Neural progenitor cell (in vitro differentiated cells): ENCODE measurements around the gene ADGRD1. TPM values are rescaled to one million over a fixed set of nuclear protein-coding genes. Genes with fewer than 3 reads are reported as not detected.
A peak's percentile ranks its signal among the peaks of the same experiment; 100 is the strongest.

Experiments
- DNase-seq: peaks from one replicate; pipeline ENCODE4 v3.0.0-alpha.2; 2016; ENCODE audit warnings: low spot score
- H2AFZ ChIP-seq: fragments of 200-600 bp; sonication (generic); replicated peaks from 2 replicates; pipeline ENCODE4 v1.6.1; 2016; ENCODE audit warnings: antibody characterized with exemption
- H3F3A ChIP-seq: fragments of 200-600 bp; sonication (generic); 2 replicates; pipeline ENCODE4 v1.6.1; 2016; ENCODE audit warnings: antibody characterized with exemption, low read depth
- H3K27ac ChIP-seq: fragments of 200-600 bp; sonication (generic); 2 replicates; pipeline ENCODE4 v1.5.1; 2016; ENCODE audit warnings: mild to moderate bottlenecking
- H3K27me3 ChIP-seq: fragments of 200-600 bp; sonication (generic); 2 replicates; pipeline ENCODE4 v1.6.1; 2016; ENCODE audit warnings: mild to moderate bottlenecking, moderate library complexity
- H3K36me3 ChIP-seq: fragments of 200-600 bp; sonication (generic); 2 replicates; pipeline ENCODE4 v1.5.1; 2016
- H3K4me1 ChIP-seq: fragments of 200-600 bp; sonication (generic); 2 replicates; pipeline ENCODE4 v1.6.1; 2016; ENCODE audit warnings: mixed run types
- H3K4me2 ChIP-seq: fragments of 200-600 bp; sonication (generic); 2 replicates; pipeline ENCODE4 v1.6.1; 2016
- H3K4me3 ChIP-seq: fragments of 200-600 bp; sonication (generic); 2 replicates; pipeline ENCODE4 v1.5.1; 2016
- H3K79me2 ChIP-seq: fragments of 200-600 bp; sonication (generic); 2 replicates; pipeline ENCODE4 v1.6.1; 2016; ENCODE audit warnings: low read depth
- H3K9ac ChIP-seq: fragments of 200-600 bp; sonication (generic); 2 replicates; pipeline ENCODE4 v1.6.1; 2016
- H3K9me3 ChIP-seq: fragments of 200-600 bp; sonication (generic); 2 replicates; pipeline ENCODE4 v1.5.1; 2016; ENCODE audit warnings: low read depth
- H4K20me1 ChIP-seq: fragments of 200-600 bp; sonication (generic); 2 replicates; pipeline ENCODE4 v1.6.1; 2016; ENCODE audit warnings: low read depth
- H3K27ac Mint-ChIP-seq: 3 replicates; pipeline ENCODE4 v1.8.0; 2021; ENCODE audit warnings: mixed read lengths
- H3K27me3 Mint-ChIP-seq: 2 replicates; pipeline ENCODE4 v1.8.0; 2022; ENCODE audit warnings: low read depth, mild to moderate bottlenecking, inconsistent platforms, moderate library complexity, mixed read lengths; ENCODE audit not compliant: insufficient read depth
- H3K36me3 Mint-ChIP-seq: 3 replicates; pipeline ENCODE4 v1.8.0; 2021; ENCODE audit warnings: mixed read lengths
- H3K4me1 Mint-ChIP-seq: 3 replicates; pipeline ENCODE4 v1.8.0; 2021; ENCODE audit warnings: mixed read lengths
- H3K4me3 Mint-ChIP-seq: 3 replicates; pipeline ENCODE4 v1.8.0; 2021; ENCODE audit warnings: mild to moderate bottlenecking, moderate library complexity, mixed read lengths
- H3K9me3 Mint-ChIP-seq: 3 replicates; pipeline ENCODE4 v1.8.0; 2020; ENCODE audit warnings: mixed read lengths
- EZH2 ChIP-seq: fragments of 200-600 bp; sonication (generic); IDR thresholded peaks from 2 replicates; pipeline ENCODE4 v1.6.1; 2017; ENCODE audit warnings: antibody characterized with exemption, mild to moderate bottlenecking, moderate library complexity
- EZH2phosphoT487 ChIP-seq: fragments of 200-600 bp; sonication (generic); IDR thresholded peaks from 2 replicates; pipeline ENCODE4 v1.6.1; 2017; ENCODE audit warnings: antibody characterized with exemption
- total RNA-seq: library from RNA; depleted of rRNA; stranded (reverse); fragments of >200 nt; gene quantifications from 2 replicates; pipeline ENCODE4 v1.2.3, GENCODE V29; 2015; ENCODE audit warnings: low replicate concordance
- TF ChIP-seq, protein P1 (sequence below): fragments of 200-600 bp; sonication (generic); IDR thresholded peaks from 2 replicates; pipeline ENCODE4 v1.5.1; 2017; ENCODE audit warnings: antibody characterized with exemption, mild to moderate bottlenecking

Gene ADGRD1
- total RNA-seq, 1 donor from 2014 or later = not detected

DNA sequence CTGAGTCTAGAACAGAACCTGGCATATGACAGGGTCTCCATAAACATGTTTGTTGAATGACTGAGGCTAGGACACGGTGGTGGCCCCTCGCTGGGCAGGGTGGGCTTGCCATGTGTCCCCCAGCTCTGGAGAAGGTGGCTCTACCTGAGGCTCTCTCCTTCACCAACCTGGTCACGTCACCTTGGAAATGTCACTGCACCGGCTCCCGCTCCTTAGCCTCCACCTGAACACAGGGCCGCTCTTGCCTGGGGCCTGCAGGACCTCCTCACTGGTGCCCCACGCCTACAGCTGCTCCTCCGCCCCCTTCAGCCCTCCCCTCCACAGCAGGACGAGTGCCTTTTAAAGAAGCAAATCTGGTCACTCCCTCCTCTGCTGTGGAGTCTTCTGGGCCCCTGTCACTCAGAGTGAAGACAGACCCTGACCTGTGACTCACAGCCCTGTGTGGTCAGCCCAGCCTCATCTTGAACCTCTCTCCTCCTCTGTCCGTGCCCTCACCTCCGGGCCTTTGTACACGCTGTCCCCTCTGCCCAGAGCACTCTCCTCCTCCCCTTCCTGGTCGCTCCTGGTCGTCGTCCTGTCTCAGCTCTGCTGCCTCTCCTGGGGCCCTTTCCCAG, 81.0 kb downstream of the ADGRD1 start:
- Histone ChIP-seq H3K79me2 (no peaks in the 10 kb centered on the region), H3K4me2 (no peak overlapping the region), H3K27me3 (no peaks in the 10 kb centered on the region), H3K27ac (no peak overlapping the region), H3K9me3 (no peaks in the 10 kb centered on the region), H3K36me3 (no peaks in the 10 kb centered on the region), H3K9ac (no peak overlapping the region), H2AFZ (no peak overlapping the region), H4K20me1 (no peaks in the 10 kb centered on the region), H3K4me1 (peaks cover 16% of the 10 kb centered on the region), H3F3A (no peaks in the 10 kb centered on the region), H3K4me3 (no peak overlapping the region)
- peak overlapping the region; percentile 57 for H3K4me3 Mint-ChIP-seq
- H3K9me3 Mint-ChIP-seq = no peaks in the 10 kb centered on the region
- H3K4me1 Mint-ChIP-seq = peaks cover 38% of the 10 kb centered on the region
- no peak for DNase-seq
- peaks cover 15% of the 10 kb centered on the region for H3K27me3 Mint-ChIP-seq
- TF ChIP-seq EZH2phosphoT487 = no peak
- TF ChIP-seq EZH2 = no peak
- TF ChIP-seq, protein P1, sequence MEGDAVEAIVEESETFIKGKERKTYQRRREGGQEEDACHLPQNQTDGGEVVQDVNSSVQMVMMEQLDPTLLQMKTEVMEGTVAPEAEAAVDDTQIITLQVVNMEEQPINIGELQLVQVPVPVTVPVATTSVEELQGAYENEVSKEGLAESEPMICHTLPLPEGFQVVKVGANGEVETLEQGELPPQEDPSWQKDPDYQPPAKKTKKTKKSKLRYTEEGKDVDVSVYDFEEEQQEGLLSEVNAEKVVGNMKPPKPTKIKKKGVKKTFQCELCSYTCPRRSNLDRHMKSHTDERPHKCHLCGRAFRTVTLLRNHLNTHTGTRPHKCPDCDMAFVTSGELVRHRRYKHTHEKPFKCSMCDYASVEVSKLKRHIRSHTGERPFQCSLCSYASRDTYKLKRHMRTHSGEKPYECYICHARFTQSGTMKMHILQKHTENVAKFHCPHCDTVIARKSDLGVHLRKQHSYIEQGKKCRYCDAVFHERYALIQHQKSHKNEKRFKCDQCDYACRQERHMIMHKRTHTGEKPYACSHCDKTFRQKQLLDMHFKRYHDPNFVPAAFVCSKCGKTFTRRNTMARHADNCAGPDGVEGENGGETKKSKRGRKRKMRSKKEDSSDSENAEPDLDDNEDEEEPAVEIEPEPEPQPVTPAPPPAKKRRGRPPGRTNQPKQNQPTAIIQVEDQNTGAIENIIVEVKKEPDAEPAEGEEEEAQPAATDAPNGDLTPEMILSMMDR = no peak
- peak overlapping the region; percentile 34 for H3K27ac Mint-ChIP-seq
- H3K36me3 Mint-ChIP-seq = no peaks in the 10 kb centered on the region

DNA sequence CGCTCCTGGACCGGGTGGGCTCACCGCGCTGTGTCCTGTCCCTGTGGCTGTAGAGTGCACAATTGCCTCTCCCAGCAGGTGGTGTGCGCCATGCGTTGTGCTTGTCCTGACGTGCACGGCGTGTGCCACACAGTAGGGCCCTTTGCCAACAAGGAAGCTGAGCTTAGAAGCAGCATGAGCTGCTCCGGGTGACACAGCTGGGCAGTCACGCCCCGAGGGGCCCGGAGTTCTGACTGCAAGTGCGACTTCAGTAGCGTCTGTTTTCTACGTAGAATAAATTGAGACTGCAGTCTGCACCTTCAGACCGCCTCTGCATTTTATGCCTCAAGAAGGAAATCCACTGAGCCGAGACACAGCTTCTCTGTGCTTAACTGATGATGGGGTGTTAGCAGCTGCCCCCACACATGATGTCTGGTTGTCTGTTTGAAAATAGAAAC, 81.6 kb downstream of the ADGRD1 start:
- Histone ChIP-seq H3K79me2 (no peaks in the 10 kb centered on the region), H3K27ac (no peak overlapping the region), H3K4me2 (no peak overlapping the region), H3K27me3 (no peaks in the 10 kb centered on the region), H2AFZ (no peak overlapping the region), H3K9ac (no peak overlapping the region), H3K4me1 (peaks cover 16% of the 10 kb centered on the region), H3F3A (no peaks in the 10 kb centered on the region), H3K9me3 (no peaks in the 10 kb centered on the region), H3K4me3 (no peak overlapping the region), H3K36me3 (no peaks in the 10 kb centered on the region), H4K20me1 (no peaks in the 10 kb centered on the region)
- peaks cover 15% of the 10 kb centered on the region for H3K27me3 Mint-ChIP-seq
- TF ChIP-seq EZH2 = no peak
- no peak for TF ChIP-seq EZH2phosphoT487
- TF ChIP-seq, protein P1 = no peak
- H3K9me3 Mint-ChIP-seq = no peaks in the 10 kb centered on the region
- H3K27ac Mint-ChIP-seq = peak overlapping the region; percentile 34
- peaks cover 36% of the 10 kb centered on the region for H3K4me1 Mint-ChIP-seq
- DNase-seq = no peak
- no peaks in the 10 kb centered on the region for H3K36me3 Mint-ChIP-seq
- H3K4me3 Mint-ChIP-seq = peak overlapping the region; percentile 57

DNA sequence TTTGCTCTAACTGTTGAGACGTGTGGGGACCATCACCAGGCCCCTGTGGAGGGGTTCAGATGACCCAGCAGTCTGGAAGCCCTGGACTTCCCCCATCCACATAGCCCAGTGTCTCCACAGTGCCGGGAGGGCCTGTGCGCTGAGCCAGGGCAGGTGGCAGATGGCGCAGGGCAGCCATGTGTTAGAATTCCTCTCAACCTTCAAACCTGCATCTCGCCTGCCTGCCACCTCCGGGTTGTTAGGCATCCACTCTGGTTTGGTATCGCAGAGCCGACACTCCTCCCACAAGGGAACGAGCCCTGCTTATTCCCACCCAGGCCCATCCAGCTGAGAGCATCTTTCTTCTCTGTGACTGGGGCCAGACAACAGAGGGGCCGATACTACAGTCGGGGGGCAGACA, 84.5 kb downstream of the ADGRD1 start:
- H3K9ac ChIP-seq = no peak overlapping the region
- Mint-ChIP-seq H3K9me3 (no peaks in the 10 kb centered on the region), H3K36me3 (no peaks in the 10 kb centered on the region)

More for the DNA sequence above, 84.5 kb downstream of the ADGRD1 start:
- Histone ChIP-seq H2AFZ (no peak overlapping the region), H3K4me1 (no peaks in the 10 kb centered on the region), H3F3A (no peaks in the 10 kb centered on the region), H3K4me3 (no peak overlapping the region), H3K9me3 (no peaks in the 10 kb centered on the region), H3K27ac (no peak overlapping the region), H3K4me2 (no peak overlapping the region), H3K27me3 (no peaks in the 10 kb centered on the region), H4K20me1 (no peaks in the 10 kb centered on the region), H3K79me2 (no peaks in the 10 kb centered on the region), H3K36me3 (no peaks in the 10 kb centered on the region)
- H3K27ac Mint-ChIP-seq = no peak overlapping the region
- TF ChIP-seq EZH2 (no peak), EZH2phosphoT487 (no peak)
- TF ChIP-seq, protein P1 = no peak
- peaks cover 17% of the 10 kb centered on the region for H3K4me1 Mint-ChIP-seq
- peaks cover 20% of the 10 kb centered on the region for H3K27me3 Mint-ChIP-seq
- no peak overlapping the region for H3K4me3 Mint-ChIP-seq
- no peak for DNase-seq
